ENCODE measurements around the gene EFHC2. TPM values are rescaled to one million over a fixed set of nuclear protein-coding genes. Genes with fewer than 3 reads are reported as not detected.

EFHC2 gene
- total RNA-seq, 1 experiment from 2014 or later = 4.3 TPM

DNA sequence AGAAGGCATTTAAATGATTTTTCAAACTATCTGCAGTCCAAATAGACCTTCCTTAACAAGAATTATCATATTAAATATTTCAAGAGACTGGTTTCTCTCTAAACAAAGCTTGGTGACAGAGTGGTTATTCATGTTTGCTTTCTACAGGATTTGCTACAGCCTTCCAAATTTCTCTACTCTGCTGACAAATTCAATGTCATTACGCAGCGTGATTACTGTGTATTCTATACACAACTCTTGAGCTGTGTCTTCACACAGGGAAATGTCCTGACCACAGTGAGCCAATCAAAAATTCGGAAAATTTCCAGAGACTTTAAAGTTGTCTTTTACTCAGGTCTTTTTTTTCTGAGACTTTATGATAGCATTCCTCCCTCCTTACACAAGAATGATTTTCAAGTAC, 75.6 kb downstream of the EFHC2 start:
- no peaks in the 10 kb centered on the region for H3F3A ChIP-seq (ENCODE audit: insufficient read depth, low read depth)
- no peaks in the 10 kb centered on the region for H3K36me3 ChIP-seq (ENCODE audit: low read depth)
- H3K9me2 ChIP-seq (ENCODE audit: insufficient read depth) = no peaks in the 10 kb centered on the region
- H3K4me3 ChIP-seq = no peak overlapping the region
- BruUV-seq (replicated peaks) = no TSS peak
- no peaks in the 10 kb centered on the region for H4K20me1 ChIP-seq (ENCODE audit: insufficient read depth)
- ChIA-PET CTCF (no interaction called here), POLR2A (ENCODE audit: unreplicated experiment) (interaction anchor here (0.5 kb wide), 1 partner anchor 154 kb away, joined by 4 read pairs; no protein-coding TSS in a partner anchor)
- no peaks in the 10 kb centered on the region for H3K79me2 ChIP-seq (ENCODE audit: low read depth)
- no peak overlapping the region for H3K4me2 ChIP-seq
- H3K9me3 ChIP-seq (ENCODE audit: insufficient read depth, low read depth) = no peaks in the 10 kb centered on the region
- H3K4me1 ChIP-seq (replicated peaks; ENCODE audit: insufficient read depth) = no peaks in the 10 kb centered on the region
- DNase-seq = no peak
- TF ChIP-seq EZH2 (IDR thresholded peaks at IDR 0.05; ENCODE audit: low read depth) = no peak
- TF ChIP-seq, protein P1, sequence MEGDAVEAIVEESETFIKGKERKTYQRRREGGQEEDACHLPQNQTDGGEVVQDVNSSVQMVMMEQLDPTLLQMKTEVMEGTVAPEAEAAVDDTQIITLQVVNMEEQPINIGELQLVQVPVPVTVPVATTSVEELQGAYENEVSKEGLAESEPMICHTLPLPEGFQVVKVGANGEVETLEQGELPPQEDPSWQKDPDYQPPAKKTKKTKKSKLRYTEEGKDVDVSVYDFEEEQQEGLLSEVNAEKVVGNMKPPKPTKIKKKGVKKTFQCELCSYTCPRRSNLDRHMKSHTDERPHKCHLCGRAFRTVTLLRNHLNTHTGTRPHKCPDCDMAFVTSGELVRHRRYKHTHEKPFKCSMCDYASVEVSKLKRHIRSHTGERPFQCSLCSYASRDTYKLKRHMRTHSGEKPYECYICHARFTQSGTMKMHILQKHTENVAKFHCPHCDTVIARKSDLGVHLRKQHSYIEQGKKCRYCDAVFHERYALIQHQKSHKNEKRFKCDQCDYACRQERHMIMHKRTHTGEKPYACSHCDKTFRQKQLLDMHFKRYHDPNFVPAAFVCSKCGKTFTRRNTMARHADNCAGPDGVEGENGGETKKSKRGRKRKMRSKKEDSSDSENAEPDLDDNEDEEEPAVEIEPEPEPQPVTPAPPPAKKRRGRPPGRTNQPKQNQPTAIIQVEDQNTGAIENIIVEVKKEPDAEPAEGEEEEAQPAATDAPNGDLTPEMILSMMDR (conservative IDR thresholded peaks at IDR 0.05) = no peak
- H3K27ac ChIP-seq = no peak overlapping the region
- intact Hi-C loops (cut with micrococcal nuclease; ENCODE audit: unreplicated experiment) = no loop called here
- H2AFZ ChIP-seq = no peak overlapping the region
- H3K27me3 ChIP-seq (ENCODE audit: insufficient read depth, low read depth) = no peaks in the 10 kb centered on the region

DNA sequence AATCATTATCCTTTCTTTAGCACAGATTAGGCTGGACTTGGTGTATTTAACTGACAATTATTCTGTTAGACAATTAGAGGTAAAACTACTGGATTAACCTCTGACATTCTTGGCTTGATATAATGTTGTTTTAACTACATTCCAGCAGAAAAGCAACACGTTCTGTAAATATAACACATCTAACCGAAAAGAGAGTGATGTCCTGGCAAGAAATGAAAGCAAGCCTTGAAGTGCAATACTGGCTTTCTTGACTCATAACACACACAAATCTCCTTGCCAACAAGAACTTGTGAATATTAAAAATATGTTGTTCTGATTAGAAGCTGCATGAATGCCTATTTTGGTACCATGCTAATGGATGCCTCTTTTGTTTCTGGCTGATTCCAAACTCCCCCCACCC, 76.4 kb downstream of the EFHC2 start:
- Histone ChIP-seq H3K4me3 (no peak overlapping the region), H3K27ac (no peak overlapping the region), H3K4me1 (replicated peaks; ENCODE audit: insufficient read depth) (no peaks in the 10 kb centered on the region), H4K20me1 (ENCODE audit: insufficient read depth) (no peaks in the 10 kb centered on the region), H3F3A (ENCODE audit: insufficient read depth, low read depth) (no peaks in the 10 kb centered on the region), H3K9me2 (ENCODE audit: insufficient read depth) (no peaks in the 10 kb centered on the region), H3K79me2 (ENCODE audit: low read depth) (no peaks in the 10 kb centered on the region), H2AFZ (no peak overlapping the region), H3K36me3 (ENCODE audit: low read depth) (no peaks in the 10 kb centered on the region), H3K27me3 (ENCODE audit: insufficient read depth, low read depth) (no peaks in the 10 kb centered on the region), H3K4me2 (no peak overlapping the region), H3K9me3 (ENCODE audit: insufficient read depth, low read depth) (no peaks in the 10 kb centered on the region)
- CTCF ChIA-PET = no interaction called here
- POLR2A ChIA-PET (ENCODE audit: unreplicated experiment) = no interaction called here
- TF ChIP-seq, protein P1 (conservative IDR thresholded peaks at IDR 0.05) = no peak
- no peak for TF ChIP-seq EZH2 (IDR thresholded peaks at IDR 0.05; ENCODE audit: low read depth)
- intact Hi-C loops (cut with micrococcal nuclease; ENCODE audit: unreplicated experiment) = no loop called here
- BruUV-seq (replicated peaks) = no TSS peak
- DNase-seq = no peak

DNA sequence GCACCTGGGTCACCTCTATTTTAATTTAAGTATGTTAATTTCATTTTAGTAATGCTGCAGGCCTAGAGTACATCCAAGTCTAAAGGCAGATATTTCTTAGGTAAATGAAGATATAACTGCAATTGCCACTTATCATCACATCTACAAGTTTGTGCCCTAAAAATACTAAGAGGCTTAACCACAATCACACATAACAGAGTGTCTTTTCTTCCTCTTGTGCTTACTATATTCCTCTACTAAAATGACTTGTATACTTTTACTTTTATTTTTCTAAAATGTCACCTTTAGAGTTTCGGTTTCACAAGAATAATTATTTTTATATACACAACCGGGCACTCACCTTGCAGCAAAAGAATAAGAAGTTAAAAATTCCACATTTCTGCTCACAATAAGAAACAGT, 77.9 kb downstream of the EFHC2 start:
- Histone ChIP-seq H3K4me1 (replicated peaks; ENCODE audit: insufficient read depth) (no peaks in the 10 kb centered on the region), H4K20me1 (ENCODE audit: insufficient read depth) (no peaks in the 10 kb centered on the region), H3K36me3 (ENCODE audit: low read depth) (no peaks in the 10 kb centered on the region), H3K27me3 (ENCODE audit: insufficient read depth, low read depth) (no peaks in the 10 kb centered on the region), H3K9me2 (ENCODE audit: insufficient read depth) (no peaks in the 10 kb centered on the region), H3K4me2 (no peak overlapping the region), H3K27ac (no peak overlapping the region), H3K79me2 (ENCODE audit: low read depth) (no peaks in the 10 kb centered on the region), H3F3A (ENCODE audit: insufficient read depth, low read depth) (no peaks in the 10 kb centered on the region), H2AFZ (no peak overlapping the region), H3K4me3 (no peak overlapping the region), H3K9me3 (ENCODE audit: insufficient read depth, low read depth) (no peaks in the 10 kb centered on the region)
- TF ChIP-seq, protein P1 (conservative IDR thresholded peaks at IDR 0.05) = no peak
- no peak for TF ChIP-seq EZH2 (IDR thresholded peaks at IDR 0.05; ENCODE audit: low read depth)
- CTCF ChIA-PET = no interaction called here
- POLR2A ChIA-PET (ENCODE audit: unreplicated experiment) = no interaction called here
- intact Hi-C loops (cut with micrococcal nuclease; ENCODE audit: unreplicated experiment) = no loop called here
- DNase-seq = no peak
- BruUV-seq (replicated peaks) = no TSS peak
